Bronchial epithelial cell (primary cell): Measurements from ENCODE around the gene ANKRD6. TPM values are rescaled to one million over a fixed set of nuclear protein-coding genes. Genes with fewer than 3 reads are reported as not detected.

ENCODE experiments used
- DNase-seq: peaks from one replicate; pipeline ENCODE4 v3.0.0-alpha.2; 2010; ENCODE audit warnings: low read depth
- FAIRE-seq: peaks from 2 replicates; lab custom pipeline; 2011; peaks lifted over from hg19 to GRCh38; lab: Jason Lieb, UNC
- H3K27me3 ChIP-seq: 2 replicates; pipeline ENCODE4 v1.5.1; 2011; ENCODE audit warnings: low read length; ENCODE audit not compliant: control insufficient read depth, insufficient read depth
- H3K36me3 ChIP-seq: 2 replicates; pipeline ENCODE4 v1.5.1; 2011; ENCODE audit warnings: low read length; ENCODE audit not compliant: control insufficient read depth, insufficient read depth
- H3K4me3 ChIP-seq: 2 replicates; pipeline ENCODE4 v1.5.1; 2011; ENCODE audit warnings: mild to moderate bottlenecking, low read depth, low read length, control low read depth
- CTCF ChIP-seq: IDR thresholded peaks from 2 replicates; pipeline ENCODE4 v1.5.1; 2011; ENCODE audit warnings: mild to moderate bottlenecking, moderate library complexity, low read length, control low read depth, inconsistent platforms; ENCODE audit not compliant: insufficient read depth, severe bottlenecking
- total RNA-seq: library from RNA; depleted of rRNA; stranded (reverse); fragments of >200 nt; gene quantifications from 2 replicates; pipeline ENCODE4 v1.2.1, GENCODE V29; 2014

The ANKRD6 gene
- total RNA-seq, 1 donor from 2014 or later: 6.1 TPM

DNA sequence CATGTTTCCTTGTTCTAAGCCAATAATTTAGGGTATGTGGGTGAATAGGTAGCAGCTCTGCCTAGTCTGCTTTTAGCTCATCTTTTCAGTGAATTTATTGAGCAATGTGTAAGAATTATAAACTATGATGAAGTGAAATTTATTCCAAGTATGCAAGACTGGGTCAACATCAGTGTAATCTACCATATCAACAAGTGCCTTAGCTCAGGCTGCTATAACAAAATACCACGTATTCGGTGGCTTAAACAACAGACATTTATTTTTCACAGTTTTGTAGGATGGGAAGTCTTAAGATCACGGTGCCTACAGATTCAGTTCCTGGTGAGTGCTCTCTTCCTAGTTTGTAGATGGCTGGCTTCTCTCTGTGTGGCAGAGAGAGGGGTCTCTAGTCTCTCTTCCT, 151.6 kb downstream of the ANKRD6 start:
- Histone ChIP-seq H3K27me3 (no peaks in the 10 kb centered on the region), H3K4me3 (no peak overlapping the region), H3K36me3 (no peaks in the 10 kb centered on the region)
- TF ChIP-seq CTCF: no peak
- DNase-seq (no peak), FAIRE-seq (no peak)

GRCh38 chr6:89585154-89585553, 152.2 kb downstream of the ANKRD6 start:
- no peak for TF ChIP-seq CTCF
- Histone ChIP-seq H3K27me3 (no peaks in the 10 kb centered on the region), H3K36me3 (no peaks in the 10 kb centered on the region), H3K4me3 (no peak overlapping the region)
- FAIRE-seq (no peak), DNase-seq (no peak)

DNA sequence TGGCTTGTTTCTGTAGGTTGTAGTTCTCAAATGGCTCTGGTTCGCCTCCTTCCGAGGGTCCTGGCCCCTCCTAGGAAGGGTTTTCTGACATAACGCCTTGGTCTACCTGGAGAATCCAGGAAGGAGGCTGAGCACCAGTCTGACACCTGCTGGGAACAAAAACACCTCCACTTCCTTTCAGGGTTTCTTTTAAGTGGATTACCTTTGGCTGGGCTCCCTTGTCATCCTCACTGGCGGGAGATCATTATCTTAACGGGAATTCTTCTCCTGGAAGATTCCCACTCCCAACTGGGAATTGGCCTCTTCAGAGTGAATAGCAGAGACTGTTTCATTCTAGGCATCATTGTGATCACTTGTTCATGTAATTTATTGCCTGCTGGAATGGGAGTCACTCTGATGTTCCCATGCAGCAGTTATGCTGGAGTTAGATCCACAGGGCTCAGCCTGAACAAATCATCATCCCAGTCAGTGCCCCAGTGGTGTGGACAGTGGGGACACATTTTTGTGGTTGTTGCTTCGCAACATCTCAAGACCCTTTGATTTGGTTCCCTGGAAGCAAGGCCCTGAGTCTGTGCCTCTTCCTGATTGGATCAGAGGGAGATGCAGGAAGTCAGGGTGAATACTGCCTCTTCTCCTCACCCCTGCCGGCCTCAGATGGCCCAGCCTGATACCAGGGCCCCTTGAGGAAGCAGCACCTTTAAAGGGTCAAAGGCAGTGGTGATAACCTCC, 156.5 kb downstream of the ANKRD6 start:
- DNase-seq (no peak), FAIRE-seq (peak; percentile 13)
- no peak for TF ChIP-seq CTCF
- Histone ChIP-seq H3K36me3 (no peaks in the 10 kb centered on the region), H3K27me3 (no peaks in the 10 kb centered on the region), H3K4me3 (no peak overlapping the region)

DNA sequence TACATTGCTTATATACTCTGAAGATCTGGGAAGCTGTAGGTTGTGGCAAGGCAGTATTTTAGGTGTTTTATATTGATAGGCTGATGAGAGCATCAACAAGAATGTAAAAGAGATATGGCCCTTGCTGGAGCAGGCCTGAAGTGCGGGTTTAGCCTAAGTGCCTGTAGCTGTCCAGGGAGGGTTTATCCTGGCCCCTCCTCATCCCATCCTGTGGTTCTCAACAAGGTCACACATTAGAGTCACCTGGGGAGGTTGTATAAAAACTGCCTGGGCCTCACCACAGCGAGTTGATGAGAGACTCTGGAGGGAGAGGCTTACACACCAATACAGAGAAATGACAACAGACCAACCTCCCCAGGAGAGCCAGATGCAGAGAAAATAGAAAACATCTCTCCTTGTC, 157.2 kb downstream of the ANKRD6 start:
- no peak for FAIRE-seq
- no peak overlapping the region for H3K4me3 ChIP-seq
- DNase-seq: no peak
- H3K36me3 ChIP-seq: no peaks in the 10 kb centered on the region
- TF ChIP-seq CTCF: no peak
- no peaks in the 10 kb centered on the region for H3K27me3 ChIP-seq

GRCh38 chr6:89591745-89592144, 158.8 kb downstream of the ANKRD6 start:
- Histone ChIP-seq H3K27me3 (no peaks in the 10 kb centered on the region), H3K36me3 (no peaks in the 10 kb centered on the region), H3K4me3 (no peak overlapping the region)
- TF ChIP-seq CTCF: no peak
- DNase-seq (no peak), FAIRE-seq (no peak)

GRCh38 chr6:89596056-89596455, 163.1 kb downstream of the ANKRD6 start:
- no peak for FAIRE-seq
- TF ChIP-seq CTCF: no peak
- DNase-seq: no peak
- Histone ChIP-seq H3K36me3 (no peaks in the 10 kb centered on the region), H3K4me3 (no peak overlapping the region), H3K27me3 (no peaks in the 10 kb centered on the region)
